HG02970 (cell line): Measurements from ENCODE around the gene MED12L.
"Not testable (repeated sequence)": the region's sequence is repeated elsewhere in the genome, so short reads cannot be mapped to it uniquely, and the experiment has no call there.

Experiments
- ATAC-seq: cut with Tn5 transposase; IDR thresholded peaks from one replicate; pipeline ENCODE4 v1.9.1; 2021; ENCODE audit warnings: mild to moderate bottlenecking, moderate library complexity, moderate number of reproducible peaks; ENCODE audit not compliant: unreplicated experiment, low FRiP score

The MED12L gene

GRCh38 chr3:151356794-151357462 is 271.5 kb downstream of the MED12L start:
- ATAC-seq, result no peak

GRCh38 chr3:151357463-151357850 is 272.0 kb downstream of the MED12L start:
- ATAC-seq, result no peak

GRCh38 chr3:151362751-151363174 is 277.3 kb downstream of the MED12L start:
- no peak for ATAC-seq

- no peak for ATAC-seq
Measured at GRCh38 chr3:151366993-151367392, 281.5 kb downstream of the MED12L start.

DNA sequence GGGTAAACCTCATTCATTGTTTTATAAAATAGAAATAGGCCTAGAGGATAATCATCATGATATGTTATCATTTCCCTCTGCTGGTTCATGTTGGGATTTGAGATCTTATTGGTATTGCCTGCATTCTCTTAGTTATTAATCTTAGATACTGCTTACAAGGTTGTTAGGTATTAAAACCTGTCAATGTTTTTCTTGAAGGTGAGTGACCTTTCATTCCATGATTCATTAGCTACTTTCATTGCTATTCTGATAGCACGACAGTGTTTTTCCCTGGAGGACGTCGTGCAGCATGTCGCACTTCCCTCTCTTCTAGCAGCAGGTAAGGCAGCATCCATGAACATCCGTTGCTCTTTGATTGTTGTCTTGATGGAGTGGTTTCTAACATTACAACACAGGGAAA is 282.0 kb downstream of the MED12L start:
- ATAC-seq, result no peak

DNA sequence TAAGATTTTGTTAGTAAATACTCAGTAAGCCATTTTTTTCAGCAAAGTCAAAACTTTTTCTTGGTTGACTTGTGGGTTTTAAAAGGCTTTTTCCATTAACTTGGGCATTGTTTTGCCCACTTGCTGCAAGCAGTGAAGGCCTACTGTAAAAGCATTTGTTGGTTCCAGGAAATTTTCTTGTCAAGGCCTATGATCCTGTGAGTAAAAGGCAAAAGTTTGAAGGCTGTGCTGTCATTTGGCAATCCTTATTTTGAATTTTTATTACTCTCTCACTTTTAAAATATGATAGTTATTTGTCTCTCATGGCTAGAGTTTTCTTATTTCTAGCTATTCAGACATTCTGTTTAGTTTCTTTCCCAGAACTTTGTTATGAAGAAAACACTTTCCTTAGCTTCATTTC is 286.1 kb downstream of the MED12L start:
- no peak for ATAC-seq

GRCh38 chr3:151372063-151372820 is 286.8 kb downstream of the MED12L start:
- ATAC-seq, result no peak

DNA sequence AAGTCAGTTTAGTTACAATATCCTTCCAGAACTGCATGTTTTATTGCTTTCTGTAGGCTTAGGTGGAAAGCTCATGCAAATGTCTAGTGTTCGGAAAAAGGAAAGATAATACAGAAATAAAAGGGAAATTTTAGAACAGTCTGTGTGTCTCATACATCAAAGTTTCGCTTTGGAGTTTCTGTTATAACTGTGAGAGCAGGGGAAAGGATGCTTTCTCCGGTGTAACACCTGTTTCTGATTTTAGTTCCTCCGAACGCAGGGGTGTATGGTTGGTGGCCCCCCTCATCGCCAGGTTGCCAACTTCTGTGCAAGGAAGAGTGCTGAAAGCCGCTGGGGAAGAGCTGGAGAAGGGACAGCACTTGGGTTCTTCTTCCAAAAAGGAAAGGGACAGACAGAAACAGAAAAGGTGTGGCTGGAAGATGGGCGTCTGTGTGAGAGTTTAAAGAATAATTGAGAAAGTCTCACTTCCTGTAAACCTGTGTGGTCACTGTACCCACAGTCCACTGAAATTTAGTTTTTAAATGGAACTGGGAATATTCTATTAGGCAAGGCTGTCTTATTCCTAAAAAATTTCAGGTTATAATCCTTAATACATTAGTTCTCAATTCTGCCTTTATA is 292.4 kb downstream of the MED12L start:
- no peak for ATAC-seq

DNA sequence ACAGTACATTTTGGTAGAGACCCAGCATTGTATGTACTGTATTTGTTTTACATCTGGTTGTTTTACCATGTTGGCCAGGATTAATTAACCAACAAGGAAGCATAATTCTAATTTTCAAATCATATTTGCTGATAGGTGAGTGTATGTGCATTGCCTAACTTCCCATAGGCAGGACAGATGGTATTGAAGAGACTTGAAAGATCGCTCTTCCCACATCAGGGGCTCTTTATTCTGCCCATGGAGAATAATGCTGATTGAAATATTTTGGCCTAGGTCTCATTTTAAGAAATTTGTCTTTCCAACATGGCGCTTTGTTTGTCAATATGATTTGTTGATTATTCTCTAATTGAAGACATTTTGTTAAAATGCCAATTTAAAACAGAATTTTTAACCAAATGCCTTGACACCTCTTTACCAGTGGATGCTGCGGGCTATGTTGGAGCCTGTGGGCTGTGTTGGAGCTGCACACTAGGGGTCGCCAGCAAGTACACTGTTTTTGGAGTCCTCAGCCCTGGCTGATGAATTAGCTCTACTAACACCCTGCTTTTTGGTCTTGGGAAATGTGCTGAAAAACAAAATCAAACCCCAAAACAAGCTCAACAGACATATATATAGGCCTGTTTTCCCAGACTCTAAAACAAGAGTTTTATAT is 293.7 kb downstream of the MED12L start:
- no peak for ATAC-seq

DNA sequence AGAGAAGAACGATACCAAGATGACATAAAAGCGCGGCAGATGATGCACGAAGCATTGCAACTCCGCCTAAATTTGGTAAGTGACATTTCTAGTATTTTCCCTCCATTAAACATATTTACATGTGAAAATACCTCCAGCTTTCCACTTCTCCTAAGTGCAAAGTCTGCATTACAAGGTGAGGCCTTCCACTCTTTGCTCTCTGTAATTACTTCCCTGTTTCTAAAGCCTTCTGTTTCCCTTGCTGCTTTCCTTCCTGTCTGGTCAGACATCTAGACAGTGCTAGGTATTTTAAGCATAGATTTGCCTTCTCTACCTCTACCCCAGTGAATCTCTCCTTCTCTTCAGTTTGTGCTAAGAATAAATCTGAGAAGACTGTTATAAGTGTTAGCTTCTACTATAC is 297.2 kb downstream of the MED12L start:
- ATAC-seq, result no peak

- no peak for ATAC-seq
Measured at GRCh38 chr3:151383111-151383510, 297.6 kb downstream of the MED12L start.

DNA sequence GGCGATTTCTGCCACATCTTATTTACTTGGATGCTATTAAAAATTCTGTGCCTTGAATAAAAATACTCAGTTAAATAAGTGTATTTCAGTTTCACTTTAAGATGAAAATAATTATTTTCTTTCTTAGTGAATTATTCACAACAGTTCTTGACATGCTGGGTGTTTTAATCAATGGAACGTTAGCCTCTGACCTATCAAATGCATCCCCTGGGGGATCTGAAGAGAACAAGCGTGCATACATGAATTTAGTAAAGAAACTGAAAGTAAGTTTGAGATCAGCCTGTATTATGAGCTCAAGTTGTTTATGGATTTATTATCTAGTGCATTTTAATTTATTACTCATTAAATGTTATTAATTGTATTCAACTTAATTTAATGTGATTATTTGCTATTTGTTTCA is 298.5 kb downstream of the MED12L start:
- ATAC-seq, result no peak

- no peak for ATAC-seq
Measured at GRCh38 chr3:151384741-151385174, 299.3 kb downstream of the MED12L start, which contains the start of gene P2RY12. TSS of gene P2RY12 (minus strand) at chr3:151384753. CDS start at chr3:151338845, 45,908 bp downstream.

DNA sequence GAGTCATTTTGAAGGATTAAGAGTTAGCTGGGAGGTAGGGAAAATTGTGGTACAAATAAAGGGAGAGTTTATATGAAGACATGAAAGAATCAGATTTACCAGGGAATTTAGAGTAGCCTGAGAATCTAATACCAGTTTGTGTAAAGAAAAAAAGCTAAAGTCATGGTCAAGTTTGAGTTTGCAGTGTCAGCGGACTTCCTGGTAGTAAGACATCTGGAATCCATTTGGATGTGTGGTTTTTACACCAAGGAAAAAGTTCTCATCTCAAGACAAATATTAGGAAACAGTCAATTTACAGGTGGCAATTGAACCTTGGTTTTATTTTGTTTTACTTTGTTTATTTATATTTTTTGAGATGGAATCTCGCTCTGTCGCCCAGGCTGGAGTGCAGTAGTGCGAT is 300.6 kb downstream of the MED12L start:
- ATAC-seq, result no peak

DNA sequence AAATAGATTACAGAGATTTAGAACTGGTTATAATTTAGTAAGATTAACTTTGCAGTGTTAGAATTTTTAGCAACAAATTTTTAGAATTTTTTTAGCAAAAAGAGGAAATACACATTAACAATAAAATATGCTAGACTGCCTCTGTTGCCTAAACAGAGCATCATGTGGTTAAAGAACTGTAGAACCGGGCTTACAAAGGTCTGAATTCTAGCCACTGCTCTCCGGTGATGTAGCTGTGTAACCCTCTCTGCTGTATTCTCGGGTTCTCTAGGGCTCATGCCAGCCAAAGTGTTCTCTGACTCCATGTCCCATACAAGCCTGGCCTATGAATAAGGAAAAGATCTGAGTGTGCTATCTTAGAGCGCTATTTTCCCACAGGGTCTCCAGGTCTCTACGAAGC is 302.0 kb downstream of the MED12L start:
- no peak for ATAC-seq

DNA sequence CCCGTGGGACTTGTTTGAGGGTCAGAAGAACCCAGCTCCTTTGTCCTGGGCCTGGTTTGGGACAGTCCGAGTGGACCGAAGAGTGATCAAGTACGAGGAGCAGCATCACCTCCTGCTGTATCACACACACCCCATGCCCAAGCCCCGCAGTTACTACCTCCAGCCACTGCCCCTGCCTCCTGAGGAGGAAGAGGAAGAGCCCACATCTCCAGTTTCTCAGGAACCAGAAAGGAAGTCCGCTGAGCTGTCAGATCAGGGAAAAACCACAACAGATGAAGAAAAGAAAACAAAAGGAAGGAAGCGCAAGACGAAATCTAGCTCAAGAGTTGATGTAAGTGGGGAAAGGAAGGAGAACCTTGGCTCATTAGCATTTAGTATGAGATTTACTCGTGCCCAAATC is 302.4 kb downstream of the MED12L start:
- no peak for ATAC-seq

DNA sequence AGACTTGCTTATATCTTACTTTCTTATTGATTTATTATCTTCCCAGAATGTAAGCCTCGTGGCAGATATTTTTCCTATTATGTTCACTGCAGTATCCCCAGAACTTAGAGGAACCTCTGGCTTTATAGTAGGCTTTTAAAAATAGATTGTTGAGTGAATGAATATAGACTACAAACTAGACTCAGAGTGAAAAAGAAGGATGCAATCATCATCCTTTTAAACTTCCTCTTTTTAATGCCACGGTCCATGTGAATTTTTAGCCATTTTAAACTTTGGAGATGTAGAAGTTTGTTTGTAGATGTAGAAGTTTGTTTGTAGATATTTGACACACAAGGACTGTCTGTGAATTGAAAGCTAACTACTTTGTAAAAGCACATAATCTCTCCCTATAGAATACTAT is 306.3 kb downstream of the MED12L start:
- no peak for ATAC-seq

GRCh38 chr3:151392191-151392590 is 306.7 kb downstream of the MED12L start:
- ATAC-seq, result not testable (repeated sequence)

- ATAC-seq, result no peak
Measured at GRCh38 chr3:151393146-151393830, 307.8 kb downstream of the MED12L start.

- ATAC-seq, result no peak
Measured at GRCh38 chr3:151393941-151394340, 308.5 kb downstream of the MED12L start.
